LNCaP clone FGC (cell line): ENCODE results near the gene SLC39A10.
A peak's percentile ranks its signal among the peaks of the same experiment; 100 is the strongest.
"Not testable (repeated sequence)": the region's sequence is repeated elsewhere in the genome, so short reads cannot be mapped to it uniquely, and the experiment has no call there.

Experiments used
- DNase-seq: peaks from one replicate; pipeline ENCODE4 v3.0.0-alpha.2; 2011; ENCODE audit warnings: low read depth
- H3K4me3 ChIP-seq: 2 replicates; pipeline ENCODE4 v1.5.1; 2011; ENCODE audit warnings: mild to moderate bottlenecking, low read depth, low read length, control low read depth
- CTCF ChIP-seq: IDR thresholded peaks from 2 replicates; pipeline ENCODE4 v1.5.1; 2012; ENCODE audit warnings: mild to moderate bottlenecking; ENCODE audit not compliant: control insufficient read depth, insufficient read depth; ENCODE audit errors: extremely low read depth

The SLC39A10 gene

GRCh38 chr2:195633974-195634373 lies 23.1 kb upstream of the SLC39A10 start:
- DNase-seq: no peak
- H3K4me3 ChIP-seq: no peak overlapping the region
- TF ChIP-seq CTCF: no peak

GRCh38 chr2:195636890-195637289 lies 20.1 kb upstream of the SLC39A10 start:
- no peak for TF ChIP-seq CTCF
- H3K4me3 ChIP-seq: no peak overlapping the region
- no peak for DNase-seq

- TF ChIP-seq CTCF: no peak
- DNase-seq: no peak
- no peak overlapping the region for H3K4me3 ChIP-seq
Measured at GRCh38 chr2:195638750-195639149, 18.3 kb upstream of the SLC39A10 start.

GRCh38 chr2:195639238-195639858 lies 17.7 kb upstream of the SLC39A10 start:
- TF ChIP-seq CTCF: no peak
- DNase-seq: no peak

GRCh38 chr2:195639959-195640358 lies 17.1 kb upstream of the SLC39A10 start:
- H3K4me3 ChIP-seq: no peak overlapping the region
- TF ChIP-seq CTCF: no peak
- DNase-seq: peak; percentile 30

More at GRCh38 chr2:195639238-195639858, 17.7 kb upstream of the SLC39A10 start:
- H3K4me3 ChIP-seq: no peak overlapping the region

- DNase-seq: no peak
- TF ChIP-seq CTCF: no peak
- no peak overlapping the region for H3K4me3 ChIP-seq
Measured at GRCh38 chr2:195642027-195642678, 14.9 kb upstream of the SLC39A10 start.

GRCh38 chr2:195642679-195643068 lies 14.4 kb upstream of the SLC39A10 start:
- no peak for TF ChIP-seq CTCF

GRCh38 chr2:195644708-195645107 lies 12.3 kb upstream of the SLC39A10 start:
- not testable (repeated sequence) for DNase-seq, H3K4me3 ChIP-seq

More at GRCh38 chr2:195642679-195643068, 14.4 kb upstream of the SLC39A10 start:
- DNase-seq: no peak
- no peak overlapping the region for H3K4me3 ChIP-seq
